ENCODE measurements around the gene VPS26C.

VPS26C gene

GRCh38 chr21:37227071-37228002 is 39.8 kb downstream of the VPS26C start (continued):
- TF ChIP-seq POU6F1 (CRISPR knock-in tag; IDR thresholded peaks at IDR 0.05; ENCODE audit: borderline replicate concordance, low read depth): no peak

- no peak for ATAC-seq
- TF ChIP-seq SNAI2 (CRISPR knock-in tag; IDR thresholded peaks at IDR 0.05) (no peak), ZNF565 (CRISPR knock-in tag; conservative IDR thresholded peaks at IDR 0.05; ENCODE audit: low read depth) (no peak), ARNTL (CRISPR knock-in tag; IDR thresholded peaks at IDR 0.05; ENCODE audit: borderline replicate concordance, low read depth) (no peak), ISL1 (CRISPR knock-in tag; IDR thresholded peaks at IDR 0.05) (no peak), TOX (CRISPR knock-in tag; IDR thresholded peaks at IDR 0.05; ENCODE audit: borderline replicate concordance) (no peak), CSRNP3 (CRISPR knock-in tag; IDR thresholded peaks at IDR 0.05) (no peak), TCF4 (CRISPR knock-in tag; IDR thresholded peaks at IDR 0.05; ENCODE audit: borderline replicate concordance) (no peak), ESRRG (CRISPR knock-in tag; IDR thresholded peaks at IDR 0.05) (no peak), ZC3H10 (CRISPR knock-in tag; IDR thresholded peaks at IDR 0.05) (no peak), POU6F1 (CRISPR knock-in tag; IDR thresholded peaks at IDR 0.05; ENCODE audit: borderline replicate concordance, low read depth) (no peak), ZFP30 (CRISPR knock-in tag; IDR thresholded peaks at IDR 0.05) (no peak), GLIS3 (CRISPR knock-in tag; IDR thresholded peaks at IDR 0.05) (no peak), ZFP3 (CRISPR knock-in tag; IDR thresholded peaks at IDR 0.05) (no peak), ZNF70 (CRISPR knock-in tag; IDR thresholded peaks at IDR 0.05) (no peak), RARB (CRISPR knock-in tag; IDR thresholded peaks at IDR 0.05) (no peak), ZNF8 (CRISPR knock-in tag; IDR thresholded peaks at IDR 0.05) (no peak), BACH2 (CRISPR knock-in tag; IDR thresholded peaks at IDR 0.05; ENCODE audit: borderline replicate concordance) (no peak), CSDC2 (CRISPR knock-in tag; IDR thresholded peaks at IDR 0.05) (no peak)
- TF ChIP-seq, protein P1, sequence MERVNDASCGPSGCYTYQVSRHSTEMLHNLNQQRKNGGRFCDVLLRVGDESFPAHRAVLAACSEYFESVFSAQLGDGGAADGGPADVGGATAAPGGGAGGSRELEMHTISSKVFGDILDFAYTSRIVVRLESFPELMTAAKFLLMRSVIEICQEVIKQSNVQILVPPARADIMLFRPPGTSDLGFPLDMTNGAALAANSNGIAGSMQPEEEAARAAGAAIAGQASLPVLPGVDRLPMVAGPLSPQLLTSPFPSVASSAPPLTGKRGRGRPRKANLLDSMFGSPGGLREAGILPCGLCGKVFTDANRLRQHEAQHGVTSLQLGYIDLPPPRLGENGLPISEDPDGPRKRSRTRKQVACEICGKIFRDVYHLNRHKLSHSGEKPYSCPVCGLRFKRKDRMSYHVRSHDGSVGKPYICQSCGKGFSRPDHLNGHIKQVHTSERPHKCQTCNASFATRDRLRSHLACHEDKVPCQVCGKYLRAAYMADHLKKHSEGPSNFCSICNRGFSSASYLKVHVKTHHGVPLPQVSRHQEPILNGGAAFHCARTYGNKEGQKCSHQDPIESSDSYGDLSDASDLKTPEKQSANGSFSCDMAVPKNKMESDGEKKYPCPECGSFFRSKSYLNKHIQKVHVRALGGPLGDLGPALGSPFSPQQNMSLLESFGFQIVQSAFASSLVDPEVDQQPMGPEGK (CRISPR knock-in tag; IDR thresholded peaks at IDR 0.05; ENCODE audit: borderline replicate concordance): no peak
- TF ChIP-seq, protein P2, sequence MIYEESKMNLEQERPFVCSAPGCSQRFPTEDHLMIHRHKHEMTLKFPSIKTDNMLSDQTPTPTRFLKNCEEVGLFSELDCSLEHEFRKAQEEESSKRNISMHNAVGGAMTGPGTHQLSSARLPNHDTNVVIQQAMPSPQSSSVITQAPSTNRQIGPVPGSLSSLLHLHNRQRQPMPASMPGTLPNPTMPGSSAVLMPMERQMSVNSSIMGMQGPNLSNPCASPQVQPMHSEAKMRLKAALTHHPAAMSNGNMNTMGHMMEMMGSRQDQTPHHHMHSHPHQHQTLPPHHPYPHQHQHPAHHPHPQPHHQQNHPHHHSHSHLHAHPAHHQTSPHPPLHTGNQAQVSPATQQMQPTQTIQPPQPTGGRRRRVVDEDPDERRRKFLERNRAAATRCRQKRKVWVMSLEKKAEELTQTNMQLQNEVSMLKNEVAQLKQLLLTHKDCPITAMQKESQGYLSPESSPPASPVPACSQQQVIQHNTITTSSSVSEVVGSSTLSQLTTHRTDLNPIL (CRISPR knock-in tag; IDR thresholded peaks at IDR 0.05; ENCODE audit: low read depth): no peak
Observed at GRCh38 chr21:37226041-37226920, 40.9 kb downstream of the VPS26C start.
